GM19397 (cell line): Measurements from ENCODE around the gene IVD.

Experiments
- ATAC-seq: cut with Tn5 transposase; IDR thresholded peaks from one replicate; pipeline ENCODE4 v1.9.1; 2021; ENCODE audit warnings: mild to moderate bottlenecking, moderate library complexity; ENCODE audit not compliant: unreplicated experiment

The IVD gene

DNA sequence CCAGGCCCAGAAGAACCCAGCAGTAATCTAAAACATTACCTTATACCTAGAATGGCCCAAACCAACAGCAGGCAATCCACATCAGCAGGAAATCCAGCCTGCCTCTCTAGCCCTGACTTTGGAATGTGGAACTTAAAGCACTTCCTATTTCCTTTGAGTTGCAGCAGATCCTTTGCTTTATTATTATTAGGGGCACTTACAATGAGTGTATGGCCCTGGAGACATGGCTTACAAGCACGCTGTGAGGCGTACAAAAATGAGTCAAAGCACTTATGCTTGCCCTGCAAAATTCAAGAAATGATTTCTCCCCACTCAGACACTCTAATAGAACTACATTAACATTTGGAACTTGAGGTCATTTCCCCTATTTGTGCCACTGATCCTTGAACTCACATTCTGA, 32.6 kb upstream of the IVD start:
- ATAC-seq: no peak

DNA sequence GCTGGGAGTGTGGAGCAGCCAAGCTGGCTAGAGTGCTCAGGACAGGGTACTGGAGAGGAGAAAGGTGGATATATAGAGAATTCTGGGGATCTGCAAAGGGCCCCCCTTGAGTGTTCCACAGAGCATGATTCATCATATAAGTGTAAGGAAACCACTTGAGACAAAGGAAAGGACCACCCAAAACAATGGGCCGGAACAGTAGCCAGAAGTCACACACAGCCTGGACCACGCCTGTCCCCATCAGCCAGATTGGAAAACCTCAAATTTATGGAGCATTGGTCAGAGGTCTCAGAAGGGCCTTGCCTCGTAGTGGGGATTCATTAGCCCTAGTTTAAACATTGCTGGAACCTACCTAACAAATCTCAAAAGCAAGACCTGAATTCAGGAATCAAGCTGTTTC, 28.0 kb upstream of the IVD start:
- no peak for ATAC-seq

DNA sequence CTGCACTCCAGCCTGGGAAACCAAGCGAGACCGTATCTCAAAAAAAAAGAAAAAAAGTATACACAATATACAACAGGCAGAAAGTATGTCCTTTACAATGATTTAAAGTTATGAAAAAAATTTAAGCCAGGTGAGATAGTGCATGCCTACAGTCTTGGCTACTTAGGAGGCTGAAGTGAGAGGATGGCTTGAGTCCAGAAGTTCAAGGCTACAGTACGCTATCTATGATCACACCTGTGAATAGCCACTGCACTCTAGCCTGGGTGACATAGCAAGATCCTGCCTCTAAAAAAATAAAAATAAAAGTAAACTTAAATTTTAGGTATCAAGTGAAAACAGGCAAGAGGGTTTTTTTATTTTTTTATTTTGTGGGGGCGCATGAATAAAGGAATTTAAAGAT, 26.2 kb upstream of the IVD start:
- no peak for ATAC-seq

DNA sequence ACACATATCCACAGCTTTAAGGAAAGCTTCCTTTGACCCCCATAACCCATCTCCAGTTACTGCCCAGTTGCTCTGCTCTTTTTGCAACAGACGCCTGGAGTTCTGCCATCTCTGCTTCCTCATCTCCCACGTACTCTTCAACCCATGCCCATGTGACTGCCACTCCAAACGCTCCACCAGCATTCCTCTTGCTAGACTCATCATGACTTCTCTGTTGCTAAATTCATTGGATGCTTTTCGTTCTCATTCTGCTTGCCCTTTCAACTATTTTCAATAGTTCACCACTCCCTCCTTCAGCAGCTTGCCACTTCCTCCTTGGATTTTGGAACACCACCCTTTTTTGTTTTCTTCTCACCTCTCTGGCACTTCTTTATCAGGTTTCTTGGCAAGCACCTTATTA, 25.7 kb upstream of the IVD start:
- no peak for ATAC-seq

DNA sequence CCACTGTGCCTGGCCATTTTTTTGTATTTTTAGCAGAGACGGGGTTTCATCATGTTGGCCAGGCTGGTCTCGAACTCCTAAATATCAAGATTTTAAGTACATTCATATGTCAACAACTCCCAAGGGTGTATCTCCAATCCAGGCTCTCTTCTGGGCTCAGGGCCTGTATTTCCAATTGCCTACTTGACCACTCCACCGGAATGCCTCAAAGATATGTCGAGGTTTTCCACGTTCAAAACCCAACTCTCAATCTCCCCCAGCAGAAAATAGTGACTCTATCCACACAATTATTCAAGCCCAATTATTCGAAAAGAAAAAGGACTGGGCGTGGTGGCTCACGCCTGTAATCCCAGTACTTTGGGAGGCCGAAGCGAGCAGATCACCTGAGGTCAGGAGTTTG, 25.0 kb upstream of the IVD start:
- ATAC-seq: no peak

DNA sequence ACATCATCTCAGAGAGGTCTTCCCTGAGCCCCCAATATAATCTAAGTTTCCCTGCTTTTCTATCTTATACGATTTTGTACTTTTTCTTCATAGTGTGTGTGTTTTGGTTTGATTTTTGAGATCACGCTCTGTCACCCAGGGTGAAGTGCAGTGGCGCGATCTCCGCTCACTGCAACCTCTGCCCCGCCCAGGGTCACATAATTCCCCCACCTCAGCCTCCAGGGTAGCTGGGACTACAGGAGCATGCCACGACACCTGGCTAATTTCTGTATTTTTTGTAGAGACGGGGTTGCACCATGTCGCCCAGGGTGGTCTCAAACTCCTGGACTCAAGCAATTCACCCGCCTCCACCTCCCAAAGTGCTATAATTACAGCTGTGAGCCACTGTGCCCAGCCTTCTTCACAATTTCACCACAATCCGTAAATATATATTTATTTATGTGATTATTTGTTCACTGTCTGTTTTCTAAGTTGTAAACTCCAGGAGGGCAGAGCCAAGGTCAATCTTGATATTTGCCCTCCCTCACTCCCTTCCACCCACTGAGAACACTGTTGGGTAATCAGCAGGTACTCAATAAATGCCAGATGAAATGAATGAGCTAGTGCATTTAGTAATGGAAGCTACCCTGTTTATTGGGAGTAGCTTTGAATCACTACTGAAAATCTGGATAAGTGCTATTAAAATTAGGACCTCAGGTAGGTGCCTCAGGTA, 23.6 kb upstream of the IVD start:
- no peak for ATAC-seq

DNA sequence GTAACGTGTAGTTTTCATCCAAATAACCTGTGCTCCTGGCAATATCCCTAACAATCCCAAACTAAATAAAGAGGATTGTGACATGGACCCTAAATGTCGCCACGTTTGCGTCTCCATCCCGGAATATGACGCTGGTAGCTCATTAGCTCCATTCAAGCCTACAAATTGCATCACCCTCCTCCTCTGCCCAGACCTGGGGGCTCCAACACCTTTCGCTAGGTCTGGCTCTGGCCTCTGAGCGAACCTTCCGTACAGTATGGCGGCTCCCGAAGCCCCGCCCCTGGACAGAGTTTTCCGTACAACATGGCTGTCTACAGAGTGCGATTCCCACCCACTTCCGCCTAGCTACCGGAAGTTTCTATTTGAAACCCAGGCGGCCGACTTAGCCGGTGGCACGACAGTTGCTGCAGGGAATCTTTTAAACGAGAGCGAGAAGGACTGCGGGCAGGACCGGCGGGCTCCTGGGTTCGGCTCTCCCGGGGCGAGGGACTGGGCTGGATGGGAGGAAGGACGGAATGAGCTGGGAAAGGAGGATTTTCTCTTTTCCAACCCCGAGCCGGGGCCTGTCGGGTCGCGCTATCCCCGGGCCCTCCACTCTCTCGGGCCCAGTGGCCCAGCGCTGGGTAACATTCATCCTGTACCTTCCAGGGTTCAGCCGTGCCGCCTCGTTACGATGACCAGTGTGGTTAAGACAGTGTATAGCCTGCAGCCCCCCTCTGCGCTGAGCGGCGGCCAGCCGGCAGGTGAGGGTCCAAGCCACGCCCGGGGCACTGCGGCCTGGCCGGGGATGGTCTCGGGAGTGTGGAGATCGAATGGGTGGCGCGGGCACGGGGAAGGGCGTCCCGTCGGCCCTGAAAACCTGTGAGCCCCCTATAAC, 22.8 kb upstream of the IVD start, which contains the start of gene KNSTRN:
TSS of gene KNSTRN (plus strand) at position 142 of the 877 bp plus-strand sequence. CDS start at position 257, 115 bp downstream.
- peak; percentile 93 for ATAC-seq

DNA sequence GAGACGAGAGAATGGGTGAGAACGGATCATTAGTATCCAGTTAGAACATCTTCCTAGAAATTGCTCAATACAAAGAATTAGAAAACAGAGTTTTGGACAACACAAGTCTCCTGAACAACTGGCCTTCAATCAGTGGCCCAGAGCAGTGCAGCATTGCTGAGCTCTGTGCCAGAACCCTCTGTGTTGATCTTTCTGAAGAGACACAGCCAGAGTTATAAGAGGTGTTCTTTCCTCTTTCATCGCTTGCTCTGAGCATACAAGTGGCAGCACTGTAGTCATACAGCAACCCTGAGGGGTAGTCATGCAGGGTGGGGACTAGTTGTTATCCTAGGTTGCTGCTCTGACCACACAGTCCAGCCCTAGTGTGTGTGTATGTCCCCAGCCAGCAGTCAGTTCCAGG, 19.1 kb upstream of the IVD start:
- ATAC-seq: no peak

DNA sequence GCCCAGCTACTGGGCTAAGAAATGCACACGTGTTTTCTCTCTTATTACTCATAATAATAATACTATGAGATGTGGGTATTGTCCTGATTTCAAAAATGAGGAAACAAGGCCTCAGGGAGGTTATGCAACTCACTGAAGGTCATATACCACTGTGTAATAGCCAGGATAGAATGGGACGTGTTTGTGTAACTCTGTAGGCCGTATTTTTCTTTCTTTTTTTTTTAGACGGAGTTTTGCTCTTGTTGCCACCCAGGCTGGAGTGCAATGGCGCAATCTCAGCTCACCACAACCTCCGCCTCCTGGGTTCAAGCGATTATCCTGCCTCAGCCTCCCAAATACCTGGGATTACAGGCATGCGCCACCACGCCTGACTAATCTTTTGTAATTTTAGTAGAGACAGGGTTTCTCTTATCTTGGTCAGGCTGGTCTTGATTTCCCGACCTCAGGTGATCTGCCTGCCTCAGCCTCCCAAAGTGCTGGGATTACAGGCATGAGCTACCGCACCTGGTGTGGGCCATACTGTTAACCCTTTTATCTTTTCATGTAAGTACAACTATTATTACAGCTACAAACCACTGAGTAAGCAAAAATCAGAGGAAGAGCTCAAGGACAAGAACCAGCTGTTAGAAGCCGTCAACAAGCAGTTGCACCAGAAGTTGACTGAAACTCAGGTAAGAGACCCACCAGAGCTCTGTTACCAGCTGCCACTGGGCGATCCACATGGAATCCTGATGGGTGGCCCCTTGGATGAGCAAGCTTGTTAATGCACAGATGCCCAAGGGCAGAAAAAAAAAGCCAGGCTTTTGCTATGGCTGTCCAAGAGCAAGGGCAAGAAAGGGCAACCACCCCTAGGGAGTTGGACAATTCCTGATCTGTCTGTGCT, 16.4 kb upstream of the IVD start:
- no peak for ATAC-seq

DNA sequence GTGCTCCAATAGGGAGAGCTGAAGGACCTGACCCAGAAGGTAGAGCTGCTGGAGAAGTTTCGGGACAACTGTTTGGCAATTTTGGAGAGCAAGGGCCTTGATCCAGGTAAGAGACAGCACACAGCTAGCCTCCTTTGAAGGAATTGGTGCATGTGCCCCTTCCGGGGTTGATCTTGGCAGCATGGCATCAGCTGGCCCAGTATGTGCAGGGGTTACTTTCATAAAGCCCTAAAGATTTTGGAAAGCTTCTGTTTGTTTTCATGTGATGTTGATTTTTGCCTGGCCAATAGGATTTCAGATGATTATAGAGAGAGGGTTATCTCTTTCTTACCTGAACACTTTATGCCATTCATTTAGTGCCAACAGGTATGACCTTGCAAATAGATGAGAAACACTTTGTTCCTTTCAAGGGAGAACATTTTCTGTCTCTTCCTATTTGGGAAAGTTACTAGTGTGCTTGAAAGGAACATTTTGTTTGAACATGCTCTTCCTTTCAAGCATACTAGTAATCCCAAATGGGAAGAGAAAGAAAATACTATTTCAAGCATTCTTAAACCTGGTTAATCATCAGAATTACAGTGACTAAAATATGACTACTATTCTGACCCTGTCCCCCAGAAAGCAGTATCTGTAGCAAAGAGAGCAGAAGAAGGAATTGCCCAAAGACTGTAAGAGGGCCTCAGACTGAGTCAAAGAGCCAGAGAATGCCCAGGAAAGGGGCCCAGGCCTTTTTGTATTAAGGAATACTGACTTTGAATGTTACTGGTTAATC, 15.6 kb upstream of the IVD start:
- ATAC-seq: no peak

DNA sequence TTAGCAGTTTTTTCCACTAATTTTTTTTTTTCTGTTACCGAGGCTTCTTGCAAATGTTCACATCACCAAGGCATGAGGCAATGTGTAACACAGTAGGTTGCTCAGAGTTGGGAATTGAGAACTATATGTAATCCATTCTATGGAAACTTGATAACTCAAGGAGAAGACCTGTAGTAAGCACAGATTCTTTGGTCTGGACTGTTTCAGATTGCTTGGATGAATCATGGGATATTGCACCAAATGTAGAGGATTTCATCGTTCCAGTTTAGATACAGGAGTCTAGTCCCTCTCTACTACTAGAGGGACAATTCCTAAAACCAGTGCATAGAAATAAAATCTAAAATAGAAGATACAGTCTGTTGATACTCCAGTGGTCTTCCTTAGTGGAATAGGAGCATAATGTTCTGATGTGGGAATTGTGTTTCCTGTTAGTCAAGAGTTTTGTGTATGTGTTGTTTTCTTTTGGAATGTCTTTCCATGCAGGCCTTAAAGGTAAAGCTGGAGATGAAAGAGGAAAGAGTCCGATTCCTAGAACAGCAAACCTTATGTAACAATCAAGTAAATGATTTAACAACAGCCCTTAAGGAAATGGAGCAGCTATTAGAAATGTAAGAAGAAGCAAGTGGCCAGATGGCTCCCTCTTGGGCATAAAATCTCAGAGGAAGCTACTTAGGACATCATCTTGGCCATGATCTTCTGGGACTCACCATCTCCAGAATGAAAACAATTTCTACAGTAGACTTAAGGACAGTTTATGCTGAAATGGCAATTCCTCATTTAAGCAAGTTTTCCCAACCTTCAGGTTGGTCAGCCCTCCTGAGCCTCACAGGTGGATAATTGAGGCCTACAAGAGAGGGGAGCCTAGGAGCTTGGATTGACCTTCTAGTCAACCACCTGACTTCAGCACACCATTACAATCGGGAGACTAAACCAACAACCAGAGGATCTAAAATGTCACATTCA, 12.3 kb upstream of the IVD start:
- no peak for ATAC-seq

DNA sequence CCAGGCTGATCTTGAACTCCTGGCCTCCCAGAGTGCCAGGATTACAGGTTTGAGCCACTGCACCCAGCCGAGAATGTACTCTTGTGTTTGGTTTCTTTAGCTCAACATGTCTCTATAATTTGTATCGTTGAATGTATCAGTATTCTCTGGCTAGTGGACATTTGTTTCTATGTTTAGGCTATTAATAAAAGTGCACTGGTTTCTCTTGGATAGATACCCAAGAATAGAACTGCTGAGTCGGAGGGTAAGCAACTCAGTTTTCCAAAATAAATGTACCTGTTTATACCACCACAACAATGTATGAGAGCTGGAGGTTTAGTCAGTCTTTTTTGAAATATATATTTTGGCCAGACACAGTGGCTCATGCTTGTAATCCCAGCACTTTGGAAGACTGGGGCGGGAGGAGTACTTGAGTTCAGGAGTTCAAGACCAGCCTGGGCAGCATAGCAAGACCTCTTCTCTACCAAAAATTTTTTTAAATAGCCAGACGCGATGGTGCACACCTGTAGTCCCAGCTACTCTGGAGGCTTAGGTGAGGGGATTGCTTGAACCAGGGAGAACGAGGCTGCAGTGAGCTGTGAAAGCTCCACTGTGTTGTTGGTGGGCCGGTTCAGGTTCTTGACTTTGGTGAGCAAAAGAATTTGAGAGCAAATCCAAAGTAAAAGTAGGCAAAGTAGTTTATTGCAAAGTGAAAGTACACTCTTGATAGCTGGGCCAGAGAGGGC, 7.7 kb upstream of the IVD start:
- ATAC-seq: no peak

DNA sequence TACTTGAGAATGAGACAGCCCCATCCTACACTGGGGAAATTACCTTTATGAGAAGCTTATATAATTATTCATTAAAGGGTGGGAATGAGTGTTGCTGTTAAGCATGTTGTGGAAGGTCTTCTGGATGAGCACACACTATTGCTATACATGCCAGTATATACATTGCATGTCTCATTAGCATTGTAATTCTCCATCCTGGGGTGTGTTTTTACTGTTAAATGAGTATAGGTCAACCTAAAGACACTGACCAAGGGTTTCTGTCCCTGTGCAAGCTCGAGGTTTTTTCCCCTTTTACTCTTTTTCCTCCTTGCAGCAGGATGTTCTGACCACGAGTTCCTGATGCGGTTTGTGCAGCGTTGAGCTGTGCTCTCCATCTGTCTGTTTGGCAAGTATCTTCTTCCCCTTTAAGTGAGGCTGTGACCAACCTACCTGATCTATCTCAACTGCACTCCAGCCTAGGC, 7.2 kb upstream of the IVD start:
- ATAC-seq: peak; percentile 76

DNA sequence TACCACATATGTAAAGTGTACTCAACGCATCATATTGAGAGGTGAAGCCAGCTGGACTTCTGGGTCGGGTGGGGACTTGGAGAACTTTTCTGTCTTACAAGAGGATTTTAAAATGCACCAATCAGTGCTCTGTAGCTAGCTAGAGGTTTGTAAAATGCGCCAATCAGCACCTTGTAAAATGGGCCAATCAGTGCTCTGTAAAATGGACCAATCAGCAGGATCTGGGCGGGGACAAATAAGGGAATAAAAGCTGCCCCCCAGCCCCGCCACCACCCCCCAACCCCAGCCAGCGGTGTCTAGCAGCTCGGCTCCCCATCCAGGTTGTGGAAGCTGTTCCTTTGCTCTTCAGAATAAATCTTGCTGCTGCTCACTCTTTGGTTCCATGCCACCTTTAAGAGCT, 6.2 kb upstream of the IVD start:
- no peak for ATAC-seq

DNA sequence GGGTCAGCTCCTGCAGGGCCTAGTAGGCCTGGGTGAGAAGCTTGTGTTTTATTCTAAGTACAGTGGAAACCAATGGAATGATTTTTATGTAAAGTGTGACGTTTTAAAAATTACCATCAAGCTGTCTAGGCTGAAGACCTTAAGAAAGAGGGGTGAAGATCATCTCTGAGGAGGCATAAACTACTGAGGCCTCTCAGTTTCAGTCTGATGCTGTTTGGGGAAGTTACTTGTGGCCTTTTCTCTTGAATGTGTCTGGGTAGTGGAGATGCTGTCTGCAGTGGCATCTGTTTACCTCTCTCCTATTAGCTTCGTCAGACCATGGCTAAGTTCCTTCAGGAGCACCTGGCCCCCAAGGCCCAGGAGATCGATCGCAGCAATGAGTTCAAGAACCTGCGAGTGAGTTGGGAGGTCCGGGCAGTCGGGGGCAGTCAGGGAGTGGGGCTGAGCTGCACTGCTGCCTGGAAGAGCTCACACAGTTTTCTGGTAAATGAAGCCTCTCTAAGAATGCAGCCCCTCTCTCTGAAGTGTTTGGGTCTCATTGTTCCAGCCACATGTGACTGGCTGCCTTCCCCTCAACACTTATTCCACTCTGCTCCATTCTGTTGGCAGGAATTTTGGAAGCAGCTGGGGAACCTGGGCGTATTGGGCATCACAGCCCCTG, 1.9 kb downstream of the IVD start:
- ATAC-seq: peak; percentile 54

DNA sequence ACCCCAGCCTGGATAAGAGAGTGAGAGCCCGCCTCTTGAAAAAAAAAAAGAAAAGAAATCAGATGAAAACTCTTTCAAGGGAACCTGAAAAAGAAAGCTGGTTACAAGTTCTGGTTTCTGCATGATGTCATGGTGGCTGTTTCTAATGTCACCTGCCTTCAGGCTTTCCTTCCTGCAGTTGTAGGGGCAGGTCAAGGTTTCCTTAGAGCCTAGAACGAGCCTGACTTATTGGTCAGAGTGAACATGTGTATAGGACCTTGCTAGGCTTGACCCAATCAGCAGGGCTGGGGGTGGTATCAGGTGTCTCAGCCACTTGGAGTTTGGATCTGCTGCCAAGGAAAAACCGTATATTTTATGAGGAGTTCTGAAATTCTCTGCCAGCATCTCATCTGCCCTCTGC, 3.8 kb downstream of the IVD start:
- no peak for ATAC-seq

DNA sequence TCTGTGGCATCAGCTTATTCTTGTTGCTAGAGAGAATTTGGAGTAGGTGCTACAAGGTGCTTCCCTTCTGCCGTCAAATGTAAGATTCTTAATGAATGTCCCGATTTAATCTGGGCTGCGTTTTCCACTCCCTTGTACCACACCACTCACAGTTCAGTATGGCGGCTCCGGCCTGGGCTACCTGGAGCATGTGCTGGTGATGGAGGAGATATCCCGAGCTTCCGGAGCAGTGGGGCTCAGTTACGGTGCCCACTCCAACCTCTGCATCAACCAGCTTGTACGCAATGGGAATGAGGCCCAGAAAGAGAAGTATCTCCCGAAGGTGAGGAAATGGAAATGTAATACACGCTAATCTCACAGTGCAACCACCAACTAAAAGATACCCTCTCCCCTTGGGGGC, 4.9 kb downstream of the IVD start:
- ATAC-seq: no peak

DNA sequence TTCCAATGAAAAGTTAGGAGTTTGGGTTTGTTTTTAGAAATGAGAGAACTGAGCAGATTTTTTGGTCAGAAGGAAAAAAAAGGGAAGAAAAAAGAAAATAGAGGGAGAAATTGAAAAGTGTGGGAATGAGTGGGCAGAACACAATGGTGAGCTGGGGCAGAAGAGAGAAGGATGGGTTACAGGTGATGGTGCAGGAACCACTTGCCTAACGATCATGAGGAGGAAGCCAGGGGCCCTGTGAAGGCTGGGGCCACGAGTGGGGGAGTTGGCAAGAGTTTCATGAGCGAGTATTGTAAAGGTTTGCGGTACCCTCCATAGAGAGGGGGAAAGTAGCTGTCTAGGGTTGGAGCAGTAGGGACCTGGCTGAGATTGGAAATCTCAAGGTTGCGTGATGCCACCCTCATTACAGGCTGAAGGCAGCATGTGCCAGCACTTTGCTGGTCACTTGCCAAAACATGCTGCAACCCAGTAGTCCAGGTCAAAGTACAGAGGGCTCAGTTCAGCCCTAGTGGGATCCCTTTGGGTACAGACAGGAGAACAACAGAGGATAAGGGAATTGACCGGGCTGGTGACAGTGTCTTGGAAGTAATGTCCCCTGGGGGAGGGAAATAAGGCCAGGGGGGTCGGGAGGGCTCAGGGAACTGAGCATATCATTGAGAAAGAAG, 6.6 kb downstream of the IVD start:
- no peak for ATAC-seq
